HG02852 (cell line): ENCODE results near the gene FGD5.

Source experiments
- ATAC-seq: cut with Tn5 transposase; IDR thresholded peaks from one replicate; pipeline ENCODE4 v1.9.1; 2021; ENCODE audit warnings: mild to moderate bottlenecking, moderate library complexity; ENCODE audit not compliant: unreplicated experiment

The FGD5 gene

GRCh38 chr3:14789221-14789620 lies 29.5 kb upstream of the FGD5 start:
- no peak for ATAC-seq

- no peak for ATAC-seq
Measured at GRCh38 chr3:14789640-14790285, 29.0 kb upstream of the FGD5 start.

- no peak for ATAC-seq
Measured at GRCh38 chr3:14791343-14791945, 27.3 kb upstream of the FGD5 start.

- ATAC-seq, result no peak
Measured at GRCh38 chr3:14792691-14793121, 26.1 kb upstream of the FGD5 start.

GRCh38 chr3:14793126-14793857 lies 25.5 kb upstream of the FGD5 start:
- ATAC-seq, result no peak

- ATAC-seq, result no peak
Measured at GRCh38 chr3:14793858-14794234, 24.9 kb upstream of the FGD5 start.

- no peak for ATAC-seq
Measured at GRCh38 chr3:14794435-14794834, 24.3 kb upstream of the FGD5 start.

GRCh38 chr3:14795996-14796395 lies 22.8 kb upstream of the FGD5 start:
- no peak for ATAC-seq

- no peak for ATAC-seq
Measured at GRCh38 chr3:14796403-14797077, 22.2 kb upstream of the FGD5 start.

- ATAC-seq, result no peak
Measured at GRCh38 chr3:14797731-14798130, 21.0 kb upstream of the FGD5 start.

- no peak for ATAC-seq
Measured at GRCh38 chr3:14798231-14798630, 20.5 kb upstream of the FGD5 start.

GRCh38 chr3:14799146-14799545 lies 19.6 kb upstream of the FGD5 start:
- ATAC-seq, result no peak

GRCh38 chr3:14801031-14801430 lies 17.7 kb upstream of the FGD5 start:
- ATAC-seq, result no peak

GRCh38 chr3:14801668-14802380 lies 16.9 kb upstream of the FGD5 start:
- no peak for ATAC-seq

GRCh38 chr3:14802381-14802731 lies 16.4 kb upstream of the FGD5 start:
- no peak for ATAC-seq

- no peak for ATAC-seq
Measured at GRCh38 chr3:14803101-14803980, 15.4 kb upstream of the FGD5 start.

- no peak for ATAC-seq
Measured at GRCh38 chr3:14803981-14804834, 14.6 kb upstream of the FGD5 start.

GRCh38 chr3:14804835-14805780 lies 13.7 kb upstream of the FGD5 start:
- no peak for ATAC-seq
